DOHH2 (cell line): ENCODE data around the gene STON2.

Source experiments
- H3F3A ChIP-seq: fragments of 200-600 bp; sonication (generic), shearing (Covaris generic); 2 replicates; pipeline ENCODE4 v1.6.0; 2016; ENCODE audit warnings: antibody characterized with exemption, mild to moderate bottlenecking; ENCODE audit not compliant: control insufficient read depth, insufficient read depth
- H3K27ac ChIP-seq: fragments of 200-600 bp; sonication (generic); 2 replicates; pipeline ENCODE4 v1.5.1; 2014; ENCODE audit warnings: low read depth, mild to moderate bottlenecking, low read length, moderate library complexity
- H3K27me3 ChIP-seq: fragments of 200-600 bp; sonication (generic); 2 replicates; pipeline ENCODE4 v1.6.1; 2014; ENCODE audit warnings: mild to moderate bottlenecking, low read length, mixed read lengths; ENCODE audit not compliant: control insufficient read depth
- H3K36me3 ChIP-seq: fragments of 200-600 bp; sonication (generic); 2 replicates; pipeline ENCODE4 v1.6.1; 2014; ENCODE audit warnings: mild to moderate bottlenecking, low read length, moderate library complexity, mixed read lengths; ENCODE audit not compliant: control insufficient read depth
- H3K4me1 ChIP-seq: fragments of 200-600 bp; sonication (generic); 2 replicates; pipeline ENCODE4 v1.6.1; 2014; ENCODE audit warnings: mild to moderate bottlenecking, low read length, mixed read lengths; ENCODE audit not compliant: control insufficient read depth
- H3K4me2 ChIP-seq: fragments of 200-600 bp; sonication (generic); 2 replicates; pipeline ENCODE4 v1.6.0; 2014; ENCODE audit warnings: mild to moderate bottlenecking, low read length, moderate library complexity
- H3K4me3 ChIP-seq: fragments of 200-600 bp; sonication (generic); 2 replicates; pipeline ENCODE4 v1.5.1; 2014; ENCODE audit warnings: mild to moderate bottlenecking, low read length, mixed read lengths
- H3K79me2 ChIP-seq: fragments of 200-600 bp; sonication (generic); 2 replicates; pipeline ENCODE4 v1.6.1; 2014; ENCODE audit warnings: mild to moderate bottlenecking, low read length, mixed read lengths; ENCODE audit not compliant: control insufficient read depth
- H3K9me2 ChIP-seq: fragments of 200-600 bp; sonication (generic); replicated peaks from 2 replicates; pipeline ENCODE4 v1.6.1; 2014; ENCODE audit warnings: mild to moderate bottlenecking, low read length, mixed read lengths; ENCODE audit not compliant: control insufficient read depth
- H3K9me3 ChIP-seq: fragments of 200-600 bp; sonication (generic); 2 replicates; pipeline ENCODE4 v1.6.1; 2014; ENCODE audit warnings: antibody characterized with exemption, low read length, mixed read lengths; ENCODE audit not compliant: control insufficient read depth, insufficient read depth
- H4K20me1 ChIP-seq: fragments of 200-600 bp; sonication (generic); 2 replicates; pipeline ENCODE4 v1.6.0; 2014; ENCODE audit warnings: low read depth, mild to moderate bottlenecking, antibody characterized with exemption, low read length, moderate library complexity; ENCODE audit not compliant: control insufficient read depth, insufficient read depth
- CTCF ChIP-seq: fragments of 200-600 bp; sonication (generic); IDR thresholded peaks from one replicate; pipeline ENCODE4 v1.5.1; 2014; ENCODE audit warnings: antibody characterized with exemption, mild to moderate bottlenecking, low read depth, low read length; ENCODE audit not compliant: poor library complexity, severe bottlenecking
- EZH2phosphoT487 ChIP-seq: fragments of 200-600 bp; sonication (generic); IDR thresholded peaks from 2 replicates; pipeline ENCODE4 v1.6.1; 2017; ENCODE audit warnings: borderline replicate concordance, mild to moderate bottlenecking, antibody characterized with exemption, low read length, moderate library complexity, mixed read lengths

STON2 gene

GRCh38 chr14:81385886-81386285 lies 14.2 kb downstream of the STON2 start:
- H3K9me2 ChIP-seq: no peaks in the 10 kb centered on the region
- no peak for TF ChIP-seq CTCF
- no peak for TF ChIP-seq EZH2phosphoT487

GRCh38 chr14:81385419-81385818 lies 14.7 kb downstream of the STON2 start:
- no peaks in the 10 kb centered on the region for H3K9me3 ChIP-seq
- no peak overlapping the region for H3K27ac ChIP-seq
- H3K9me2 ChIP-seq: no peaks in the 10 kb centered on the region
- H3K4me1 ChIP-seq: peaks cover 3% of the 10 kb centered on the region; the same call in 1 of the 2 replicates
- H3K4me3 ChIP-seq: no peak overlapping the region
- no peaks in the 10 kb centered on the region for H3F3A ChIP-seq
- H3K36me3 ChIP-seq: no peaks in the 10 kb centered on the region
- H3K79me2 ChIP-seq: no peaks in the 10 kb centered on the region
- H4K20me1 ChIP-seq: no peaks in the 10 kb centered on the region
- H3K27me3 ChIP-seq: no peaks in the 10 kb centered on the region
- TF ChIP-seq EZH2phosphoT487 (no peak), CTCF (no peak)
- no peak overlapping the region for H3K4me2 ChIP-seq

More at GRCh38 chr14:81385886-81386285, 14.2 kb downstream of the STON2 start:
- Histone ChIP-seq H3K9me3 (no peaks in the 10 kb centered on the region), H3K27ac (no peak overlapping the region), H3K4me3 (no peak overlapping the region), H3K36me3 (no peaks in the 10 kb centered on the region), H3K4me1 (peaks cover 3% of the 10 kb centered on the region; the same call in 1 of the 2 replicates), H3K4me2 (no peak overlapping the region), H3F3A (no peaks in the 10 kb centered on the region), H3K27me3 (no peaks in the 10 kb centered on the region), H4K20me1 (no peaks in the 10 kb centered on the region), H3K79me2 (no peaks in the 10 kb centered on the region)

- Histone ChIP-seq H3K36me3 (no peaks in the 10 kb centered on the region), H3K27ac (no peak overlapping the region), H3K27me3 (no peaks in the 10 kb centered on the region), H3K4me1 (peaks cover 3% of the 10 kb centered on the region; the same call in 1 of the 2 replicates), H3K4me3 (no peak overlapping the region), H4K20me1 (no peaks in the 10 kb centered on the region), H3K9me2 (no peaks in the 10 kb centered on the region), H3K9me3 (no peaks in the 10 kb centered on the region), H3K4me2 (no peak overlapping the region), H3F3A (no peaks in the 10 kb centered on the region), H3K79me2 (no peaks in the 10 kb centered on the region)
- TF ChIP-seq EZH2phosphoT487 (no peak), CTCF (no peak)
These were observed 15.2 kb downstream of the STON2 start for GRCh38 chr14:81384900-81385299.
